K562 (cell line): ENCODE results near the gene NDUFB10. TPM values are rescaled to one million over a fixed set of nuclear protein-coding genes. Genes with fewer than 3 reads are reported as not detected.

ENCODE experiments used
- CXXC5 ChIP-seq: fragments of 250-450 bp; sonication (Bioruptor Pico); IDR thresholded peaks from 2 replicates; pipeline ENCODE4 v1.8.0; 2022; ENCODE audit warnings: inconsistent platforms, mild to moderate bottlenecking, moderate library complexity
- EGR1 ChIP-seq: fragments of 450-650 bp; conservative IDR thresholded peaks from 2 replicates; pipeline ENCODE4 v1.6.1; 2017; ENCODE audit warnings: mild to moderate bottlenecking
- FOXA1 ChIP-seq: fragments of 450-650 bp; IDR thresholded peaks from 2 replicates; pipeline ENCODE4 v1.6.1; 2016; ENCODE audit warnings: mild to moderate bottlenecking, borderline replicate concordance
- GTF2E2 ChIP-seq: fragments of 200-800 bp; sonication (Bioruptor generic); IDR thresholded peaks from 2 replicates; pipeline ENCODE4 v1.6.1; 2016; ENCODE audit warnings: missing genetic modification characterization, missing compliant biosample characterization
- HNRNPLL ChIP-seq: fragments of 200-400 bp; formaldehyde crosslinking; IDR thresholded peaks from 2 replicates; pipeline ENCODE4 v1.6.1; 2017; ENCODE audit warnings: low read length, low read depth, mild to moderate bottlenecking; ENCODE audit not compliant: poor library complexity, severe bottlenecking
- NR3C1 ChIP-seq: sonication (generic); formaldehyde crosslinking; IDR thresholded peaks from 2 replicates; pipeline ENCODE4 v1.8.1; 2022; ENCODE audit warnings: missing genetic modification reagents
- NR4A1 ChIP-seq, 2 experiments: fragments of 250-450 bp in 1 of 2; fragments of 450-650 bp in 1 of 2; sonication (Bioruptor Pico) in 1 of 2; IDR thresholded peaks; 2 replicates each; pipeline versions ENCODE4 v1.4.0 to v1.6.1; 2016 to 2020; ENCODE audit warnings: mild to moderate bottlenecking in 2 of 2, missing compliant biosample characterization in 1 of 2, missing genetic modification characterization in 1 of 2, moderate library complexity in 1 of 2
- POU5F1 ChIP-seq: fragments of 150-350 bp; IDR thresholded peaks from 2 replicates; pipeline ENCODE4 v1.6.1; 2014; ENCODE audit warnings: borderline replicate concordance, low read length, low read depth, mild to moderate bottlenecking; ENCODE audit not compliant: partially characterized antibody
- SREBF2 ChIP-seq: sonication (generic); formaldehyde crosslinking; IDR thresholded peaks from 2 replicates; pipeline ENCODE4 v1.4.0; 2020; ENCODE audit warnings: mild to moderate bottlenecking, missing genetic modification reagents
- TBP ChIP-seq: optimal IDR thresholded peaks from 2 replicates; pipeline ENCODE3; 2011; ENCODE audit warnings: low read depth, low read length, improper control_type of control experiment
- ZNF12 ChIP-seq: sonication (generic); formaldehyde crosslinking; IDR thresholded peaks from 2 replicates; pipeline ENCODE4 v1.4.0; 2020; ENCODE audit warnings: mild to moderate bottlenecking, missing genetic modification reagents
- ZNF23 ChIP-seq: fragments of 250-450 bp; sonication (Bioruptor Pico); IDR thresholded peaks from 2 replicates; pipeline ENCODE4 v1.4.0; 2020; ENCODE audit warnings: mild to moderate bottlenecking
- ZNF699 ChIP-seq: fragments of 250-450 bp; sonication (Bioruptor Pico); IDR thresholded peaks from 2 replicates; pipeline ENCODE4 v1.8.0; 2021; ENCODE audit warnings: mild to moderate bottlenecking, moderate library complexity; ENCODE audit not compliant: insufficient replicate concordance
- polyA plus RNA-seq, 8 experiments: library from polyadenylated mRNA; depleted of rRNA in 4 of 8; stranded (reverse) in 5 of 8; unstranded in 3 of 8; fragments of >200 nt; fragmentation: Nextera tagmentation in 2 of 8; fragmentation: Illumina TruSeq in 1 of 8; extraction: Ambion mirVana in 2 of 8; extraction: Trizol in 1 of 8; gene quantifications; 2 replicates each; pipeline versions ENCODE4 v1.2.1 to v1.2.3, GENCODE V29; 2011 to 2014; ENCODE audit warnings: inconsistent platforms in 1 of 8, missing spikeins in 1 of 8
- total RNA-seq, 7 experiments: library from RNA; depleted of rRNA in 6 of 7; stranded (reverse); fragments of >200 nt in 6 of 7; fragmentation: Illumina TruSeq in 2 of 7; extraction: Trizol in 2 of 7; gene quantifications; 2 replicates each; pipeline versions ENCODE4 v1.2.1 to v1.2.3, GENCODE V29; 2011 to 2021; ENCODE audit warnings: low replicate concordance in 1 of 7
- TF ChIP-seq, protein P1 (sequence below): sonication (generic); formaldehyde crosslinking; IDR thresholded peaks from 2 replicates; pipeline ENCODE4 v1.5.0; 2020; ENCODE audit warnings: missing genetic modification reagents
- TF ChIP-seq, protein P2 (sequence below): fragments of 250-450 bp; sonication (Bioruptor Pico); IDR thresholded peaks from 2 replicates; pipeline ENCODE4 v1.5.0; 2021; ENCODE audit warnings: mild to moderate bottlenecking, moderate library complexity
- TF ChIP-seq, protein P3 (sequence below): sonication (generic); formaldehyde crosslinking; IDR thresholded peaks from 2 replicates; pipeline ENCODE4 v1.8.0; 2022; ENCODE audit warnings: mild to moderate bottlenecking, missing genetic modification reagents

NDUFB10 gene
- total and polyA plus RNA-seq, 9 of the 15 experiments (the other 6 are each of a cell fraction or from before 2014, with no cell fraction given) = 69.3 to 527 (median 161) TPM

DNA sequence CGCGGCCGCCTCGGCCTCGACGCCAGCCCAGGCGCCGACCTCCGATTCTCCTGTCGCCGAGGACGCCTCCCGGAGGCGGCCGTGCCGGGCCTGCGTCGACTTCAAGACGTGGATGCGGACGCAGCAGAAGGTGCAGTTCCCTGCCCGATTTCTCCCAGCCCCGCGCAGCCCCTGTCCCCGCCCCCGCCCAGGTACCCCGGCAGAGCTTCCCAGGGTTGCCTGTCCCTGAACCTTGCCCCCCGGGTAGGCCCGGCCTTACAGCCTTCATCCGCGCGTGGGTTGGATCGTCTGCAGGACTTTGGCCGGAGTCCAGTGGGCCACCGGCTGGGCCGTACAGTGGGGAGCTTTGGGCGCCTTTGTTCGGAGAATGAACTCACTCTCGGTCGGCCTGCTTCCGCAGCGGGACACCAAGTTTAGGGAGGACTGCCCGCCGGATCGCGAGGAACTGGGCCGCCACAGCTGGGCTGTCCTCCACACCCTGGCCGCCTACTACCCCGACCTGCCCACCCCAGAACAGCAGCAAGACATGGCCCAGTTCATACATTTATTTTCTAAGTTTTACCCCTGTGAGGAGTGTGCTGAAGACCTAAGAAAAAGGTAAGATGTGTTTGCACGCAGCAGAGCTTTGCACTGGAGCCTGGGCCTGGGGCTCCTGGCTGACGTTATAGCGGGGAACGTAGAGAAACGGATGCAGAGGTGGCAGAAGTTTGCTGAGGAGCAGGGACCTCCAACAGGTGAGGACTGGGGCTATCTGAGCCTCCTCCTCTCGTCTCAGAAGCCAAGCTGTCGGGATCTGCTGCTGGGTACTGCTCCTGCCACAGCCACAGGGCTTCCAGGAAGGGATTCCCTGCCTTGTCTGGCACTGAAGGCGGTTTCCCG lies 25.2 kb downstream of the NDUFB10 start (continued):
- TF ChIP-seq HNRNPLL (no peak), TBP (peak; percentile 4), ZNF699 (CRISPR knock-in tag) (no peak), NR3C1 (no peak), ZNF23 (no peak), POU5F1 (no peak), EGR1 (peak; percentile 38; the same call in 1 of the 2 replicates), FOXA1 (no peak), CXXC5 (no peak), GTF2E2 (tag) (no peak), ZNF12 (no peak), NR4A1 (CRISPR knock-in tag; IDR thresholded peaks at IDR 0.05) (no peak), NR4A1 (tag; IDR thresholded peaks at IDR 0.05) (no peak), SREBF2 (CRISPR knock-in tag) (no peak)
- TF ChIP-seq, protein P1, sequence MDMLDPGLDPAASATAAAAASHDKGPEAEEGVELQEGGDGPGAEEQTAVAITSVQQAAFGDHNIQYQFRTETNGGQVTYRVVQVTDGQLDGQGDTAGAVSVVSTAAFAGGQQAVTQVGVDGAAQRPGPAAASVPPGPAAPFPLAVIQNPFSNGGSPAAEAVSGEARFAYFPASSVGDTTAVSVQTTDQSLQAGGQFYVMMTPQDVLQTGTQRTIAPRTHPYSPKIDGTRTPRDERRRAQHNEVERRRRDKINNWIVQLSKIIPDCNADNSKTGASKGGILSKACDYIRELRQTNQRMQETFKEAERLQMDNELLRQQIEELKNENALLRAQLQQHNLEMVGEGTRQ (CRISPR knock-in tag) = no peak
- TF ChIP-seq, protein P2, sequence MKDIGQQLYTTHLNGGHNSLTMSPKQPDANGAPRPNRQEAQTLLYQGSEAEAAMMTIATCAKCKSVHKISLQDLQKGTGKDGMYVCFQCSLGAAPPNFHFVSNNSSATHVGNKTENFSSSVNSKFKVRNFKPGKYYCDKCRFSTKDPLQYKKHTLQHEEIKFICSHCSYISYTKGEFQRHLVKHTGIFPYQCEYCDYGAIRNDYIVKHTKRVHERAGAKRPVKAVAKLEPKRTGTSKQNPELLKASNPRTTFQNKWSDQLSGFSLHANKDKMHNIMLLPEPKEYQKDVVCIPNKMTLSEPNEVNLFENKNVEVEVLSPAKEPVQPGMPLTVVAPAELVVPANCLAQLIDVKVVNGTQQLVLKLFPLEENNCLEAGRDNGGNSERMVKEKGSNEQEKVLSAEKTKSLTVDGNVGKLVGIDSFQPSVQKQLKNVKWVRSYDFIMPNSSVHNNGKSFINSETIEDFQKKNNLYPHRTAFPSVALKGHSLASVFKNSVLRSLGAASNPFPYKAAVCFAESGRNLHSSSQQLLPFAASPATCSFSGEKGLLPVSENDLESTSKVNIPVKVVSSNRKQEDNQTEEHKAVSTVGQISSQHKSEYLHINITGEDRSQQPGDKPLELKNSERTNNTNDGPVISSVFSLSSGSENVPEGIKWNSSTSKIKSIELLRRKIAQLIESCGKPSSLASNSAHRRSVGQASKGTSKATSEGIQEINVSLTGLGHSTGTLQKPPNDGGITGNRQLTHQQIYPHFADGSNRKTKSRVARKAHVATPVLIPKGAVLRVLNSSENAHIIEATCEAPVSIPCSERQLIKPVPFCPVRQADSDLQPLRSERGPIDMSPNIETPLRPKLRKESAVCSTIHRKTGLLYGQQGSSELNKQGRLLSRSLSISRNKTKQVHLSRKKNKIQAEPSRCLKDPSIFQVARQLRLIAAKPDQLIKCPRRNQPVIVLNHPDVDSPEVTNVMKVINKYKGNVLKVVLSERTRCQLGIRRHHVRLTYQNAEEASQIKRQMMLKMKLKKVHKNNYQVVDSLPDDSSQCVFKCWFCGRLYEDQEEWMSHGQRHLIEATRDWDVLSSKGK (CRISPR knock-in tag) = no peak
- TF ChIP-seq, protein P3, sequence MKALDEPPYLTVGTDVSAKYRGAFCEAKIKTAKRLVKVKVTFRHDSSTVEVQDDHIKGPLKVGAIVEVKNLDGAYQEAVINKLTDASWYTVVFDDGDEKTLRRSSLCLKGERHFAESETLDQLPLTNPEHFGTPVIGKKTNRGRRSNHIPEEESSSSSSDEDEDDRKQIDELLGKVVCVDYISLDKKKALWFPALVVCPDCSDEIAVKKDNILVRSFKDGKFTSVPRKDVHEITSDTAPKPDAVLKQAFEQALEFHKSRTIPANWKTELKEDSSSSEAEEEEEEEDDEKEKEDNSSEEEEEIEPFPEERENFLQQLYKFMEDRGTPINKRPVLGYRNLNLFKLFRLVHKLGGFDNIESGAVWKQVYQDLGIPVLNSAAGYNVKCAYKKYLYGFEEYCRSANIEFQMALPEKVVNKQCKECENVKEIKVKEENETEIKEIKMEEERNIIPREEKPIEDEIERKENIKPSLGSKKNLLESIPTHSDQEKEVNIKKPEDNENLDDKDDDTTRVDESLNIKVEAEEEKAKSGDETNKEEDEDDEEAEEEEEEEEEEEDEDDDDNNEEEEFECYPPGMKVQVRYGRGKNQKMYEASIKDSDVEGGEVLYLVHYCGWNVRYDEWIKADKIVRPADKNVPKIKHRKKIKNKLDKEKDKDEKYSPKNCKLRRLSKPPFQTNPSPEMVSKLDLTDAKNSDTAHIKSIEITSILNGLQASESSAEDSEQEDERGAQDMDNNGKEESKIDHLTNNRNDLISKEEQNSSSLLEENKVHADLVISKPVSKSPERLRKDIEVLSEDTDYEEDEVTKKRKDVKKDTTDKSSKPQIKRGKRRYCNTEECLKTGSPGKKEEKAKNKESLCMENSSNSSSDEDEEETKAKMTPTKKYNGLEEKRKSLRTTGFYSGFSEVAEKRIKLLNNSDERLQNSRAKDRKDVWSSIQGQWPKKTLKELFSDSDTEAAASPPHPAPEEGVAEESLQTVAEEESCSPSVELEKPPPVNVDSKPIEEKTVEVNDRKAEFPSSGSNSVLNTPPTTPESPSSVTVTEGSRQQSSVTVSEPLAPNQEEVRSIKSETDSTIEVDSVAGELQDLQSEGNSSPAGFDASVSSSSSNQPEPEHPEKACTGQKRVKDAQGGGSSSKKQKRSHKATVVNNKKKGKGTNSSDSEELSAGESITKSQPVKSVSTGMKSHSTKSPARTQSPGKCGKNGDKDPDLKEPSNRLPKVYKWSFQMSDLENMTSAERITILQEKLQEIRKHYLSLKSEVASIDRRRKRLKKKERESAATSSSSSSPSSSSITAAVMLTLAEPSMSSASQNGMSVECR (CRISPR knock-in tag) = no peak
